Choroid plexus epithelial cell (primary cell): ENCODE results near the gene SGSM1.

Source experiments
- DNase-seq: peaks from one replicate; pipeline ENCODE4 v3.0.0-alpha.2; 2010; ENCODE audit warnings: low read depth
- H3K4me3 ChIP-seq: 2 replicates; pipeline ENCODE4 v1.5.1; 2011; ENCODE audit warnings: low read depth, mild to moderate bottlenecking, control low read depth, low read length, moderate library complexity
- CTCF ChIP-seq: conservative IDR thresholded peaks from 2 replicates; pipeline ENCODE4 v1.5.1; 2011; ENCODE audit warnings: low read depth, mild to moderate bottlenecking, control low read depth, inconsistent platforms, low read length, moderate library complexity

The SGSM1 gene

GRCh38 chr22:24975813-24976341 lies 169.9 kb downstream of the SGSM1 start:
- no peak for DNase-seq
- no peak overlapping the region for H3K4me3 ChIP-seq
- TF ChIP-seq CTCF = no peak

- no peak for DNase-seq
- no peak overlapping the region for H3K4me3 ChIP-seq
- no peak for TF ChIP-seq CTCF
Measured at GRCh38 chr22:24976442-24977218, 170.6 kb downstream of the SGSM1 start.
